GM21723 (cell line): ENCODE results near the gene KNCN.

Source experiments
- ATAC-seq: cut with Tn5 transposase; IDR thresholded peaks from one replicate; pipeline ENCODE4 v1.9.1; 2021; ENCODE audit warnings: mild to moderate bottlenecking, moderate library complexity; ENCODE audit not compliant: unreplicated experiment

KNCN gene

GRCh38 chr1:46546210-46546609 lies 5.2 kb downstream of the KNCN start:
- no peak for ATAC-seq

- no peak for ATAC-seq
Measured at GRCh38 chr1:46545784-46546183, 5.7 kb downstream of the KNCN start.

- no peak for ATAC-seq
Measured at GRCh38 chr1:46544561-46545240, 6.7 kb downstream of the KNCN start.

- ATAC-seq: no peak
Measured at GRCh38 chr1:46543761-46544560, 7.5 kb downstream of the KNCN start.

- ATAC-seq: no peak
Measured at GRCh38 chr1:46543382-46543760, 8.1 kb downstream of the KNCN start.

- no peak for ATAC-seq
Measured at GRCh38 chr1:46539972-46540371, 11.5 kb downstream of the KNCN start.

- no peak for ATAC-seq
Measured at GRCh38 chr1:46538147-46538546, 13.3 kb downstream of the KNCN start.

- no peak for ATAC-seq
Measured at GRCh38 chr1:46537651-46538050, 13.8 kb downstream of the KNCN start.

- no peak for ATAC-seq
Measured at GRCh38 chr1:46536527-46536926, 14.9 kb downstream of the KNCN start.

- ATAC-seq: no peak
Measured at GRCh38 chr1:46535063-46535462, 16.4 kb downstream of the KNCN start.

- ATAC-seq: no peak
Measured at GRCh38 chr1:46533179-46533864, 18.1 kb downstream of the KNCN start.

GRCh38 chr1:46532498-46533178 lies 18.8 kb downstream of the KNCN start:
- no peak for ATAC-seq

GRCh38 chr1:46532095-46532494 lies 19.4 kb downstream of the KNCN start:
- ATAC-seq: no peak

- no peak for ATAC-seq
Measured at GRCh38 chr1:46530791-46531409, 20.5 kb downstream of the KNCN start.

GRCh38 chr1:46530311-46530710 lies 21.1 kb downstream of the KNCN start:
- no peak for ATAC-seq

- ATAC-seq: no peak
Measured at GRCh38 chr1:46529031-46529630, 22.3 kb downstream of the KNCN start.

- no peak for ATAC-seq
Measured at GRCh38 chr1:46528297-46528955, 23.0 kb downstream of the KNCN start.

- ATAC-seq: no peak
Measured at GRCh38 chr1:46527474-46528296, 23.8 kb downstream of the KNCN start.

GRCh38 chr1:46526691-46527291 lies 24.7 kb downstream of the KNCN start:
- no peak for ATAC-seq
